GM23338 (cell line): ENCODE data around the gene MYO1D. TPM values are rescaled to one million over a fixed set of nuclear protein-coding genes. Genes with fewer than 3 reads are reported as not detected.

ENCODE experiments used
- ATAC-seq: fragments of 200-7000 bp; cut with Tn5 transposase; 3 replicates; pipeline ENCODE4 v1.9.1; 2020
- DNase-seq: peaks from one replicate; pipeline ENCODE4 v3.0.0-alpha.2; 2015; ENCODE audit warnings: low spot score
- H2AFZ ChIP-seq: fragments of 200-600 bp; sonication (generic); 2 replicates; pipeline ENCODE4 v1.8.0; 2016; ENCODE audit warnings: antibody characterized with exemption, mild to moderate bottlenecking, moderate library complexity
- H3F3A ChIP-seq: fragments of 200-600 bp; sonication (generic); replicated peaks from 2 replicates; pipeline ENCODE4 v1.8.0; 2017; ENCODE audit warnings: antibody characterized with exemption, mixed run types, low read depth
- H3K27ac ChIP-seq: fragments of 200-600 bp; sonication (generic); 2 replicates; pipeline ENCODE4 v1.6.1; 2016; ENCODE audit warnings: low read depth
- H3K27me3 ChIP-seq: fragments of 200-600 bp; sonication (generic); 2 replicates; pipeline ENCODE4 v1.8.0; 2016; ENCODE audit warnings: mild to moderate bottlenecking, mixed run types, moderate library complexity; ENCODE audit not compliant: insufficient read depth
- H3K36me3 ChIP-seq: fragments of 200-600 bp; sonication (generic); 2 replicates; pipeline ENCODE4 v1.8.0; 2016; ENCODE audit warnings: mild to moderate bottlenecking; ENCODE audit not compliant: insufficient read depth
- H3K4me1 ChIP-seq: fragments of 200-600 bp; sonication (generic); 2 replicates; pipeline ENCODE4 v1.8.0; 2016; ENCODE audit warnings: mild to moderate bottlenecking, moderate library complexity; ENCODE audit not compliant: insufficient read depth
- H3K4me2 ChIP-seq: fragments of 200-600 bp; sonication (generic); 2 replicates; pipeline ENCODE4 v1.7.1; 2017; ENCODE audit warnings: mixed run types
- H3K4me3 ChIP-seq: fragments of 200-600 bp; sonication (generic); 2 replicates; pipeline ENCODE4 v1.6.1; 2016; ENCODE audit warnings: mixed run types
- H3K79me2 ChIP-seq: fragments of 200-600 bp; sonication (generic); replicated peaks from 2 replicates; pipeline ENCODE4 v1.8.0; 2017; ENCODE audit warnings: mild to moderate bottlenecking; ENCODE audit not compliant: insufficient read depth
- H3K9me2 ChIP-seq: fragments of 200-600 bp; sonication (generic); 2 replicates; pipeline ENCODE4 v1.8.0; 2017; ENCODE audit not compliant: insufficient read depth
- H4K20me1 ChIP-seq: fragments of 200-600 bp; sonication (generic); replicated peaks from 2 replicates; pipeline ENCODE4 v1.8.0; 2017; ENCODE audit warnings: mild to moderate bottlenecking; ENCODE audit not compliant: insufficient read depth
- H3K27ac Mint-ChIP-seq: 2 replicates; pipeline ENCODE4 v1.8.0; 2020; ENCODE audit warnings: inconsistent platforms, mild to moderate bottlenecking, moderate library complexity, mixed read lengths
- H3K27me3 Mint-ChIP-seq: 3 replicates; pipeline ENCODE4 v1.8.0; 2022; ENCODE audit warnings: low read depth, mild to moderate bottlenecking, moderate library complexity, mixed read lengths, inconsistent platforms; ENCODE audit not compliant: insufficient read depth, poor library complexity
- H3K36me3 Mint-ChIP-seq: 3 replicates; pipeline ENCODE4 v1.8.0; 2021; ENCODE audit warnings: low read depth, mild to moderate bottlenecking, inconsistent platforms, moderate library complexity, mixed read lengths
- H3K4me1 Mint-ChIP-seq: 3 replicates; pipeline ENCODE4 v1.8.0; 2020; ENCODE audit warnings: mild to moderate bottlenecking, inconsistent platforms, mixed read lengths
- H3K4me3 Mint-ChIP-seq: 3 replicates; pipeline ENCODE4 v1.8.0; 2021; ENCODE audit warnings: moderate library complexity, mild to moderate bottlenecking, inconsistent platforms, mixed read lengths
- H3K9me3 Mint-ChIP-seq: 3 replicates; pipeline ENCODE4 v1.8.0; 2020; ENCODE audit warnings: moderate library complexity, mild to moderate bottlenecking, inconsistent platforms, mixed read lengths
- CREB1 ChIP-seq: fragments of 250-450 bp; sonication (Bioruptor Pico); IDR thresholded peaks from 2 replicates; pipeline ENCODE4 v1.5.0; 2020; ENCODE audit warnings: low read depth, mild to moderate bottlenecking, moderate library complexity
- EZH2 ChIP-seq: fragments of 200-600 bp; sonication (generic); IDR thresholded peaks from one replicate; pipeline ENCODE4 v1.8.0; 2017; ENCODE audit warnings: antibody characterized with exemption, mild to moderate bottlenecking, low read depth; ENCODE audit not compliant: unreplicated experiment
- EZH2phosphoT487 ChIP-seq: fragments of 200-600 bp; sonication (generic); IDR thresholded peaks from one replicate; pipeline ENCODE4 v1.8.1; 2018; ENCODE audit warnings: antibody characterized with exemption; ENCODE audit not compliant: unreplicated experiment
- POLR2AphosphoS5 ChIP-seq: IDR thresholded peaks from 2 replicates; pipeline ENCODE4 v1.6.1; 2016; ENCODE audit warnings: antibody characterized with exemption, low read depth
- STAT1 ChIP-seq: IDR thresholded peaks from one replicate; pipeline ENCODE4 v1.6.1; 2016; ENCODE audit warnings: antibody characterized with exemption; ENCODE audit not compliant: unreplicated experiment
- ZNF114 ChIP-seq: fragments of 250-450 bp; sonication (Bioruptor Pico); IDR thresholded peaks from 2 replicates; pipeline ENCODE4 v1.5.0; 2020; ENCODE audit warnings: mild to moderate bottlenecking, moderate library complexity
- polyA plus RNA-seq: library from polyadenylated mRNA; unstranded; fragments of >200 nt; fragmentation: Nextera tagmentation; extraction: Ambion mirVana; gene quantifications from 2 replicates; pipeline ENCODE4 v1.2.1, GENCODE V29; 2016
- total RNA-seq: library from RNA; depleted of rRNA; stranded (reverse); fragments of >200 nt; shearing (Covaris generic); gene quantifications from 2 replicates; pipeline ENCODE4 v1.2.3, GENCODE V29; 2014
- TF ChIP-seq, protein P1 (sequence below): IDR thresholded peaks from one replicate; pipeline ENCODE4 v1.6.1; 2018; ENCODE audit warnings: antibody characterized with exemption; ENCODE audit not compliant: unreplicated experiment
- TF ChIP-seq, protein P2 (sequence below): IDR thresholded peaks from 2 replicates; pipeline ENCODE4 v1.6.1; 2016; ENCODE audit warnings: antibody characterized with exemption
- TF ChIP-seq, protein P3 (sequence below): fragments of 250-450 bp; sonication (Bioruptor Pico); IDR thresholded peaks from 2 replicates; pipeline ENCODE4 v1.5.0; 2020; ENCODE audit warnings: mild to moderate bottlenecking, moderate library complexity

Gene MYO1D
- total and polyA plus RNA-seq, 2 experiments from 2014 or later: 8.6 to 28.6 TPM

GRCh38 chr17:32861981-32862380 lies 14.9 kb downstream of the MYO1D start (continued):
- TF ChIP-seq, protein P1, sequence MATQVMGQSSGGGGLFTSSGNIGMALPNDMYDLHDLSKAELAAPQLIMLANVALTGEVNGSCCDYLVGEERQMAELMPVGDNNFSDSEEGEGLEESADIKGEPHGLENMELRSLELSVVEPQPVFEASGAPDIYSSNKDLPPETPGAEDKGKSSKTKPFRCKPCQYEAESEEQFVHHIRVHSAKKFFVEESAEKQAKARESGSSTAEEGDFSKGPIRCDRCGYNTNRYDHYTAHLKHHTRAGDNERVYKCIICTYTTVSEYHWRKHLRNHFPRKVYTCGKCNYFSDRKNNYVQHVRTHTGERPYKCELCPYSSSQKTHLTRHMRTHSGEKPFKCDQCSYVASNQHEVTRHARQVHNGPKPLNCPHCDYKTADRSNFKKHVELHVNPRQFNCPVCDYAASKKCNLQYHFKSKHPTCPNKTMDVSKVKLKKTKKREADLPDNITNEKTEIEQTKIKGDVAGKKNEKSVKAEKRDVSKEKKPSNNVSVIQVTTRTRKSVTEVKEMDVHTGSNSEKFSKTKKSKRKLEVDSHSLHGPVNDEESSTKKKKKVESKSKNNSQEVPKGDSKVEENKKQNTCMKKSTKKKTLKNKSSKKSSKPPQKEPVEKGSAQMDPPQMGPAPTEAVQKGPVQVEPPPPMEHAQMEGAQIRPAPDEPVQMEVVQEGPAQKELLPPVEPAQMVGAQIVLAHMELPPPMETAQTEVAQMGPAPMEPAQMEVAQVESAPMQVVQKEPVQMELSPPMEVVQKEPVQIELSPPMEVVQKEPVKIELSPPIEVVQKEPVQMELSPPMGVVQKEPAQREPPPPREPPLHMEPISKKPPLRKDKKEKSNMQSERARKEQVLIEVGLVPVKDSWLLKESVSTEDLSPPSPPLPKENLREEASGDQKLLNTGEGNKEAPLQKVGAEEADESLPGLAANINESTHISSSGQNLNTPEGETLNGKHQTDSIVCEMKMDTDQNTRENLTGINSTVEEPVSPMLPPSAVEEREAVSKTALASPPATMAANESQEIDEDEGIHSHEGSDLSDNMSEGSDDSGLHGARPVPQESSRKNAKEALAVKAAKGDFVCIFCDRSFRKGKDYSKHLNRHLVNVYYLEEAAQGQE: no peak

- Mint-ChIP-seq H3K9me3 (no peaks in the 10 kb centered on the region), H3K27ac (no peak overlapping the region; the same call in 1 of the 2 replicates), H3K27me3 (no peaks in the 10 kb centered on the region), H3K36me3 (no peaks in the 10 kb centered on the region), H3K4me1 (peaks cover 5% of the 10 kb centered on the region), H3K4me3 (no peak overlapping the region)
- peaks cover 3% of the 10 kb centered on the region; the same call in 1 of the 2 replicates for H3K4me1 ChIP-seq
- DNase-seq (no peak), ATAC-seq (no peak)
- no peaks in the 10 kb centered on the region for H3F3A ChIP-seq
- no peak overlapping the region for H3K4me2 ChIP-seq
- no peak overlapping the region for H2AFZ ChIP-seq
- H3K79me2 ChIP-seq: peaks cover 12% of the 10 kb centered on the region; the same call in 1 of the 2 replicates
- H4K20me1 ChIP-seq: no peaks in the 10 kb centered on the region; the same call in 1 of the 2 replicates
- H3K4me3 ChIP-seq: no peak overlapping the region
- H3K36me3 ChIP-seq: no peaks in the 10 kb centered on the region
- no peak overlapping the region for H3K27ac ChIP-seq
- TF ChIP-seq ZNF114 (CRISPR knock-in tag) (no peak), CREB1 (CRISPR knock-in tag) (no peak), EZH2 (no peak), EZH2phosphoT487 (no peak), POLR2AphosphoS5 (no peak), STAT1 (no peak)
- TF ChIP-seq, protein P2, sequence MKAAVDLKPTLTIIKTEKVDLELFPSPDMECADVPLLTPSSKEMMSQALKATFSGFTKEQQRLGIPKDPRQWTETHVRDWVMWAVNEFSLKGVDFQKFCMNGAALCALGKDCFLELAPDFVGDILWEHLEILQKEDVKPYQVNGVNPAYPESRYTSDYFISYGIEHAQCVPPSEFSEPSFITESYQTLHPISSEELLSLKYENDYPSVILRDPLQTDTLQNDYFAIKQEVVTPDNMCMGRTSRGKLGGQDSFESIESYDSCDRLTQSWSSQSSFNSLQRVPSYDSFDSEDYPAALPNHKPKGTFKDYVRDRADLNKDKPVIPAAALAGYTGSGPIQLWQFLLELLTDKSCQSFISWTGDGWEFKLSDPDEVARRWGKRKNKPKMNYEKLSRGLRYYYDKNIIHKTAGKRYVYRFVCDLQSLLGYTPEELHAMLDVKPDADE: no peak
- TF ChIP-seq, protein P3, sequence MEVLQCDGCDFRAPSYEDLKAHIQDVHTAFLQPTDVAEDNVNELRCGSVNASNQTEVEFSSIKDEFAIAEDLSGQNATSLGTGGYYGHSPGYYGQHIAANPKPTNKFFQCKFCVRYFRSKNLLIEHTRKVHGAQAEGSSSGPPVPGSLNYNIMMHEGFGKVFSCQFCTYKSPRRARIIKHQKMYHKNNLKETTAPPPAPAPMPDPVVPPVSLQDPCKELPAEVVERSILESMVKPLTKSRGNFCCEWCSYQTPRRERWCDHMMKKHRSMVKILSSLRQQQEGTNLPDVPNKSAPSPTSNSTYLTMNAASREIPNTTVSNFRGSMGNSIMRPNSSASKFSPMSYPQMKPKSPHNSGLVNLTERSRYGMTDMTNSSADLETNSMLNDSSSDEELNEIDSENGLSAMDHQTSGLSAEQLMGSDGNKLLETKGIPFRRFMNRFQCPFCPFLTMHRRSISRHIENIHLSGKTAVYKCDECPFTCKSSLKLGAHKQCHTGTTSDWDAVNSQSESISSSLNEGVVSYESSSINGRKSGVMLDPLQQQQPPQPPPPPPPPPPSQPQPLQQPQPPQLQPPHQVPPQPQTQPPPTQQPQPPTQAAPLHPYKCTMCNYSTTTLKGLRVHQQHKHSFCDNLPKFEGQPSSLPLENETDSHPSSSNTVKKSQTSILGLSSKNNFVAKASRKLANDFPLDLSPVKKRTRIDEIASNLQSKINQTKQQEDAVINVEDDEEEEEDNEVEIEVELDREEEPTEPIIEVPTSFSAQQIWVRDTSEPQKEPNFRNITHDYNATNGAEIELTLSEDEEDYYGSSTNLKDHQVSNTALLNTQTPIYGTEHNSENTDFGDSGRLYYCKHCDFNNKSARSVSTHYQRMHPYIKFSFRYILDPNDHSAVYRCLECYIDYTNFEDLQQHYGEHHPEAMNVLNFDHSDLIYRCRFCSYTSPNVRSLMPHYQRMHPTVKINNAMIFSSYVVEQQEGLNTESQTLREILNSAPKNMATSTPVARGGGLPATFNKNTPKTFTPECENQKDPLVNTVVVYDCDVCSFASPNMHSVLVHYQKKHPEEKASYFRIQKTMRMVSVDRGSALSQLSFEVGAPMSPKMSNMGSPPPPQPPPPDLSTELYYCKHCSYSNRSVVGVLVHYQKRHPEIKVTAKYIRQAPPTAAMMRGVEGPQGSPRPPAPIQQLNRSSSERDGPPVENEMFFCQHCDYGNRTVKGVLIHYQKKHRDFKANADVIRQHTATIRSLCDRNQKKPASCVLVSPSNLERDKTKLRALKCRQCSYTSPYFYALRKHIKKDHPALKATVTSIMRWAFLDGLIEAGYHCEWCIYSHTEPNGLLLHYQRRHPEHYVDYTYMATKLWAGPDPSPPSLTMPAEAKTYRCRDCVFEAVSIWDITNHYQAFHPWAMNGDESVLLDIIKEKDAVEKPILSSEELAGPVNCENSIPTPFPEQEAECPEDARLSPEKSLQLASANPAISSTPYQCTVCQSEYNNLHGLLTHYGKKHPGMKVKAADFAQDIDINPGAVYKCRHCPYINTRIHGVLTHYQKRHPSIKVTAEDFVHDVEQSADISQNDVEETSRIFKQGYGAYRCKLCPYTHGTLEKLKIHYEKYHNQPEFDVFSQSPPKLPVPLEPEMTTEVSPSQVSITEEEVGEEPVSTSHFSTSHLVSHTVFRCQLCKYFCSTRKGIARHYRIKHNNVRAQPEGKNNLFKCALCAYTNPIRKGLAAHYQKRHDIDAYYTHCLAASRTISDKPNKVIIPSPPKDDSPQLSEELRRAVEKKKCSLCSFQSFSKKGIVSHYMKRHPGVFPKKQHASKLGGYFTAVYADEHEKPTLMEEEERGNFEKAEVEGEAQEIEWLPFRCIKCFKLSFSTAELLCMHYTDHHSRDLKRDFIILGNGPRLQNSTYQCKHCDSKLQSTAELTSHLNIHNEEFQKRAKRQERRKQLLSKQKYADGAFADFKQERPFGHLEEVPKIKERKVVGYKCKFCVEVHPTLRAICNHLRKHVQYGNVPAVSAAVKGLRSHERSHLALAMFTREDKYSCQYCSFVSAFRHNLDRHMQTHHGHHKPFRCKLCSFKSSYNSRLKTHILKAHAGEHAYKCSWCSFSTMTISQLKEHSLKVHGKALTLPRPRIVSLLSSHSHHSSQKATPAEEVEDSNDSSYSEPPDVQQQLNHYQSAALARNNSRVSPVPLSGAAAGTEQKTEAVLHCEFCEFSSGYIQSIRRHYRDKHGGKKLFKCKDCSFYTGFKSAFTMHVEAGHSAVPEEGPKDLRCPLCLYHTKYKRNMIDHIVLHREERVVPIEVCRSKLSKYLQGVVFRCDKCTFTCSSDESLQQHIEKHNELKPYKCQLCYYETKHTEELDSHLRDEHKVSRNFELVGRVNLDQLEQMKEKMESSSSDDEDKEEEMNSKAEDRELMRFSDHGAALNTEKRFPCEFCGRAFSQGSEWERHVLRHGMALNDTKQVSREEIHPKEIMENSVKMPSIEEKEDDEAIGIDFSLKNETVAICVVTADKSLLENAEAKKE (CRISPR knock-in tag): no peak
- no peaks in the 10 kb centered on the region for H3K27me3 ChIP-seq
- H3K9me2 ChIP-seq: no peaks in the 10 kb centered on the region
These were observed 16.9 kb downstream of the MYO1D start for GRCh38 chr17:32859857-32860525.
